Hematopoietic multipotent progenitor cell (in vitro differentiated cells): ENCODE measurements around the gene RHBDL1. TPM values are rescaled to one million over a fixed set of nuclear protein-coding genes. Genes with fewer than 3 reads are reported as not detected.
A peak's percentile ranks its signal among the peaks of the same experiment; 100 is the strongest.

Experiments
- DNase-seq, 3 donors: peaks; one replicate each; pipeline ENCODE4 v3.0.0-alpha.2; 2011 to 2015; ENCODE audit warnings: low read depth in 2 of 3, low spot score in 2 of 3
- total RNA-seq: library from RNA; depleted of rRNA; stranded (reverse); fragments of >200 nt; gene quantifications from one replicate; pipeline ENCODE4 v1.2.3, GENCODE V29; 2012

Gene RHBDL1
- total RNA-seq, 1 donor, result 0.54 TPM

DNA sequence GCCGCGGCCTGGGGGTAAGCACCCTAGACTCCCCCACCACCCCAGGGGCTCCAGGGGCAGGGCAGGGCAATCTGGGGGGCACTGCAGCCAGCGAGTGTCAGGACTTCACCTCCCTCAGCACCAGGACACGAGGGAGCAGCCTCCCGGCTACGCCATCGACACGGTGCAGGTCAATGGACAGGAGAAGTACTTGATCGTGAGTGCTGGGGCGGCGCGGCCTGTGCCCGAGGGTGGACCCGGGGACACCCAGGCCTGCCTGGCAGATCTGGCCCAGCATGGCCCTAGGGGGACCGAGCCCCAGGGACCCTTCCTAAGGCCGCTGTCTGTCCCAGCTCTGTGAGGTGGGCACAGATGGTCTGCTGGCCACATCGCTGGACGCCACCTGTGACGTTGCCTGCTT is 3.1 kb upstream of the RHBDL1 start:
- DNase-seq, result no peak

DNA sequence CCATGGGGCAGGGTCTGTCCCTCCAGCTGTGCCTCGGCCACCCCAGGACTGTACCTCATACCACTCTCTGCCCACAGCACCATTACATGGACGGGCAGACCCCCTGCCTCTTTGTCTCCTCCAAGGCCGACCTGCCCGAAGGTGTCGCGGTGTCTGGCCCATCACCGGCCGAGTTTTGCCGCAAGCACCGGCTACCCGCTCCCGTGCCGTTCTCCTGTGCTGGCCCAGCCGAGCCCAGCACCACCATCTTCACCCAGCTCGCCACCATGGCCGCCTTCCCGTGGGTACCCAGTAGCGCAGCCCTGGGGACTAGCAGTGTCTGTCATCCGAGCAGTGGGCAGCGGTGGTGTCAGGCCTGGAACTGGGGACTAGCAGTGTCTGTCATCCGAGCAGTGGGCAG is 2.6 kb upstream of the RHBDL1 start:
- DNase-seq, result no peak

DNA sequence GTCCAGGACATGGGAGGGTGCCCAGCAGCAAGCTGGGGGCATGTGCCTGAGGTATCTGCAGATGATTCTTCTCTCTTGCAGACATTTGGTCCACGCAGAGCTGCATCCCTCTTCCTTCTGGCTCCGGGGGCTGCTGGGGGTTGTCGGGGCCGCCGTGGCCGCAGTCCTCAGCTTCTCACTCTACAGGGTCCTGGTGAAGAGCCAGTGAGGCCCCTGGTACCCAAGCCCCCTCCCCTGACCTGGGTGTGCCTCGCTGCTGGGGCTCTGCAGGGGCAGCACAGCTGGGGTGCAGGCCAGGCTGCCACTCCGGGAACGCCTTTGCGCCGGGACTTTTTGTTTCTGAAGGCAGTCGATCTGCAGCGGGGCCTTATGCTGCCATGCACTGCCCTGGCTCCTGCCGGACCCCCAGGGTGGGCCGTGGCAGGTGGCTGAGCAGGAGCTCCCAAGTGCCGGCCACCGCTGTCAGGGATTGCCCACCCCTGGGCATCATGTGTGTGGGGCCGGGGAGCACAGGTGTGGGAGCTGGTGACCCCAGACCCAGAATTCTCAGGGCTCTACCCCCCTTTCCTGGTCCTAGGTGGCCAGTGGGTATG is 2.0 kb upstream of the RHBDL1 start:
- no peak for DNase-seq

GRCh38 chr16:674214-674881 is 1.1 kb upstream of the RHBDL1 start:
- DNase-seq, result no peak

DNA sequence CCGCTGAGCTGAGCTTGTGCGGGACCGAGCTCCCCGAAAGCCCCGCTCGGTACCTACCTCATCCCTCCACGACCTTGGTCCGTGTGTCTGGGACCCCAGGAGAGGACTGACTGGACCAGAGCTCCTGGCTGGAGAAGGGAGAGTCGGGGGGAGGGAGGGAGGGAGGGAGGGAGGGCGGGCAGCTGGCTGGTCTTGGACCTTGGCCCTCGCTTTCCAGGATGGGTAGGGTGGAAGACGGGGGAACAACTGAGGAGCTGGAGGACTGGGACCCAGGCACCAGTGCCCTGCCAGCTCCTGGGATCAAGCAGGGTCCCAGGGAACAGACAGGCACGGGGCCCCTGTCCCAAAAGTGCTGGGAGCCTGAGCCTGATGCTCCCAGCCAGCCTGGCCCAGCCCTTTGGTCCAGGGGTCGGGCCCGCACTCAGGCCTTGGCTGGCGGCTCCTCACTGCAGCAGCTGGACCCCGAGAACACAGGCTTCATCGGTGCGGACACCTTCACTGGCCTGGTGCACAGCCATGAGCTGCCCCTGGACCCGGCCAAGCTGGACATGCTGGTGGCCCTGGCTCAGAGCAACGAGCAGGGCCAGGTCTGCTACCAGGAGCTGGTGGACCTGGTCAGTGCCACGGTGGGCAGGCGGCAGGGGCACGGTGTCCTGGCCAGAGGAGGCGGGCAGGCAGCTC is 553 bp downstream of the RHBDL1 start:
- DNase-seq, result no peak

GRCh38 chr16:676565-676902 is 1.1 kb downstream of the RHBDL1 start:
- no peak for DNase-seq

GRCh38 chr16:676913-677312 is 1.4 kb downstream of the RHBDL1 start:
- DNase-seq, result no peak

- no peak for DNase-seq
Observed at GRCh38 chr16:677316-678190, 2.1 kb downstream of the RHBDL1 start.

GRCh38 chr16:678209-678857 is 2.9 kb downstream of the RHBDL1 start:
- DNase-seq, result no peak

DNA sequence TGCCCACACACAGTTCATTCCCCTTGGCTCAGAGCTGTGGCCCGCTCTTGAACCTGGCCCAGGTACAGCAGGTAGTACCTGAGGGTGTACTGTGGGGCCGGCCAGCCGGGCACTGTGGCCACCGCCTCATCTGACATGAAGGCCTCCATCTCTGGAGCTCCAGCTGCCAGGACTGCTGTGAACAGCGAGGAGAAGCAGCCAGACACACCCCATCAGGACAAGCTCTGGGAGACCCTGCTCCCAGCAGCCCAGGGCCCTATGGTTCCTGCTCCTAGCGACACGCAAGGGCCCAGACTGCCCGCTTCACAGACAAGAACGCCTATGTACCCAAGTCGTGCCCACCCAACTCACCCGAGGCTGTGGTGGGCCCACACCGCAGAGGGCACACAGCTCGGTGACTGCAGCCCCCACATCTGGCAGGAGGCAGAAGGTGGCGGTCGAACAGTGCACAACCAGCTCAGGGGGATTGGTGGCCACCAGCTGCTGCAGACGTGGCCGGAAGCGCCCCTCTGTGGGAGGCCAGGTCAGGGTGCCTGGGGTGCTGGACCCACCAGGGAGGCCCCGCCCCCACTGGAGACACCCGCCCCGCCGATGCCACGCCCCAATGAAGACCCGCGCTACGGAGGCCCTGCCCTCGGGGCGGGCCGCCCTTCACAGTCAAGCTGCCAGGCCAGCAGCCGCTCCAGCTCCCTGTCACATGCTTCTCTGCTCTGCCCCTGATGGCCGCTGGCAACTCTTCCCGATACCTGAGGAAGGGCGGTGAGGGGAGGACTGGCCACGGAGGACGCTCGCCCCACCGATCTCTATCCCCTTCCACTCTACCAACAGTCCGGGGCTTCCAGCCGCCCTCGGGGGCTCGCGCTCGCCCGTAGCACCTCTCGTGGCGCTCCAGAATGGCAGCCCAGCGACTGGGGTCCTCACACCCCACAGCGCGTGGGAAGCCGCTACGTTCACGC is 3.7 kb downstream of the RHBDL1 start:
- DNase-seq, result peak in 2 of 3 donors; percentile 61 to 69

- DNase-seq, result peak; percentile 68 to 87 (median 86)
Observed at GRCh38 chr16:679814-680624, 4.5 kb downstream of the RHBDL1 start, which contains the start of gene STUB1. Gene STUB1, plus strand, starts transcription at chr16:680410. Its CDS starts 116 bp downstream, at chr16:680526.

- no peak for DNase-seq
Observed at GRCh38 chr16:680625-680945, 5.1 kb downstream of the RHBDL1 start.

- DNase-seq, result no peak
Observed at GRCh38 chr16:680967-681745, 5.7 kb downstream of the RHBDL1 start.

DNA sequence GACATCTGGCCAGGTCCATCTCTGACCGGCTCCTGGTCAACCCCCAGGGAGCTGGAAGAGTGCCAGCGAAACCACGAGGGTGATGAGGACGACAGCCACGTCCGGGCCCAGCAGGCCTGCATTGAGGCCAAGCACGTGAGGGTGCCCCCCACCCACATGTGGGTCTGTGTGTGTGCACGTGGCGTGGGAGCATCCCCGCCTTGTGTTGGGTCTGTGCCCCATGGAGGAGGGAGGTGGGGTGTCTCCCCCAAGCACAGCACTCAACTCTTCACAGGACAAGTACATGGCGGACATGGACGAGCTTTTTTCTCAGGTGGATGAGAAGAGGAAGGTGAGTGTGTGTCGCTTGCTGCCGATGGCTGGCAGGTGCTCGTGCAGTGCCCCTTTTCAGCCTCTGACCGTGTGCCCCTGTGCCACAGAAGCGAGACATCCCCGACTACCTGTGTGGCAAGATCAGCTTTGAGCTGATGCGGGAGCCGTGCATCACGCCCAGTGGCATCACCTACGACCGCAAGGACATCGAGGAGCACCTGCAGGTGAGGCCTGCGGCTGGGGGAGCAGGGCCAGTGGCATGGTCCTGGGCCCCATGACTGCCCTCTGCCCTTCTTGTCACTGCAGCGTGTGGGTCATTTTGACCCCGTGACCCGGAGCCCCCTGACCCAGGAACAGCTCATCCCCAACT is 6.4 kb downstream of the RHBDL1 start:
- DNase-seq, result no peak

GRCh38 chr16:682493-683395 is 7.3 kb downstream of the RHBDL1 start:
- DNase-seq, result no peak

DNA sequence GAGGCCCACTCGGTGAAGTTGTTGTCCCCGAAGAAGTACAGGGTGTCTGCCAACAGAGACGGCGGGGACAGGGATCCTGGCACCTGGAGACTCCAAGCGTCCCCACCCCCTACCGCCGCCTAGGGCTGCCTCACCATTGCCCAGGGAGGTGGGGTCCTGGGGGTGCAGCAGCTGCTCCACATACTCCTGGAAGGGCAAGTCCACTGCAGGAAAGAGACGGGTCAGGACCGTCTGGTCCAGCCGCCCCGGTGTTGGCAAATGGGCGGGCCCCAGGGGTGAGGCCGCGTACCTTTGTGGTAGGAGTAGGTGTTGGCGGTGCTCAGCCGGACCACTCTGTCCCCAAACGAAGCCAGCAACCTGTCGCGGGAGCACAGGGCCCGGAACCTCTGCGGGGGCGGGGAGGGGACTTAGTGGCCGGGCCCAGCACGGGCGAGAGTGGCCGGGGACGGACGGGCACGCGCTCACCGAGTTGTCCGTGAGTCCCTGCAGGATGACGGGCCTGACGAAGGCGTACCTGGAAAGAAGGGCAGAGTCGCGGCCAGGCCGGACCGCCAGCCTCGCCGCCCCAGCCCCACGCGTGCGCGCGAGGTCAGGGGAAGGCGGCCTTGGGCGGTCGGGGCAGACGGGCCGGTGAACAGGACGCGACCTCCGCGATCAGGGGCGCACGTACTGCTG is 8.1 kb downstream of the RHBDL1 start:
- DNase-seq, result no peak
